ENCODE data around the gene SANBR.

- TF ChIP-seq CTCF (IDR thresholded peaks at IDR 0.05) (no peak), POLR2A (IDR thresholded peaks at IDR 0.05) (no peak)
Measured at GRCh38 chr2:61109291-61109690, 43.6 kb downstream of the SANBR start.
